B cell (primary cell): ENCODE results near the gene PLEKHM2. TPM values are rescaled to one million over a fixed set of nuclear protein-coding genes. Genes with fewer than 3 reads are reported as not detected.

Experiments
- ATAC-seq: fragments of 200-7000 bp; cut with Tn5 transposase; one replicate; pipeline ENCODE4 v1.10.0; 2021; ENCODE audit warnings: low read depth, mild to moderate bottlenecking, moderate number of reproducible peaks, moderate library complexity
- CTCF ChIA-PET: fragments of 350-600 bp; sonication (Branson Sonifier 250); formaldehyde crosslinking; loops from one replicate; lab custom pipeline; 2021; ENCODE audit warnings: antibody characterized with exemption, inconsistent platforms; lab: Charles Lee
- POLR2A ChIA-PET: fragments of 350-600 bp; sonication (Branson Sonifier 250); formaldehyde crosslinking; loops from one replicate; lab custom pipeline; 2021; ENCODE audit warnings: antibody characterized with exemption; lab: Charles Lee
- DNase-seq: peaks from one replicate; pipeline ENCODE4 v3.0.0; 2013
- H2AFZ ChIP-seq: 2 replicates; pipeline ENCODE4 v1.6.1; 2012; ENCODE audit warnings: mild to moderate bottlenecking, low read depth, low read length; ENCODE audit not compliant: insufficient read depth, poor library complexity, severe bottlenecking
- H3K27ac ChIP-seq, 2 donors: 1 replicate in 1 of 2; 2 replicates in 1 of 2; pipeline ENCODE4 v1.5.1; 2012 to 2013; ENCODE audit warnings: low read length in 2 of 2, mild to moderate bottlenecking in 2 of 2, moderate library complexity in 1 of 2
- H3K27me3 ChIP-seq, 4 experiments: fragments of 200-600 bp in 1 of 4; sonication (generic) in 1 of 4; replicated peaks in 1 of 4; 1 replicate in 2 of 4; 2 replicates in 2 of 4; pipeline versions ENCODE4 v1.6.1 to v1.7.0; 2013 to 2016; ENCODE audit warnings: low read length in 3 of 4, mild to moderate bottlenecking in 2 of 4, mixed read lengths in 1 of 4, moderate library complexity in 1 of 4; ENCODE audit not compliant: insufficient read depth in 4 of 4, control insufficient read depth in 3 of 4; ENCODE audit errors: control extremely low read depth in 1 of 4
- H3K36me3 ChIP-seq, 2 experiments: replicated peaks in 1 of 2; 1 replicate in 1 of 2; 2 replicates in 1 of 2; pipeline versions ENCODE4 v1.6.1 to v1.7.1; 2013; ENCODE audit warnings: low read length in 1 of 2; ENCODE audit not compliant: insufficient read depth in 2 of 2, control insufficient read depth in 1 of 2; ENCODE audit errors: control extremely low read depth in 1 of 2, extremely low read depth in 1 of 2
- H3K4me1 ChIP-seq, 2 donors: fragments of 200-600 bp in 1 of 2; sonication (generic) in 1 of 2; 1 replicate in 1 of 2; 2 replicates in 1 of 2; pipeline versions ENCODE4 v1.5.1 to v1.6.1; 2013 to 2017; ENCODE audit warnings: low read length in 2 of 2; ENCODE audit not compliant: control insufficient read depth in 2 of 2, insufficient read depth in 2 of 2
- H3K4me2 ChIP-seq: replicated peaks from 2 replicates; pipeline ENCODE3; 2012; ENCODE audit warnings: mild to moderate bottlenecking, low read depth, low read length; ENCODE audit not compliant: poor library complexity, severe bottlenecking
- H3K4me3 ChIP-seq, 5 experiments: fragments of 200-600 bp in 1 of 5; sonication (generic) in 1 of 5; 1 replicate in 3 of 5; 2 replicates in 2 of 5; pipeline versions ENCODE4 v1.5.1 to v1.7.0; 2011 to 2016; ENCODE audit warnings: low read length in 4 of 5, mild to moderate bottlenecking in 4 of 5, low read depth in 2 of 5, control low read depth in 1 of 5, moderate library complexity in 1 of 5; ENCODE audit not compliant: insufficient read depth in 1 of 5; ENCODE audit errors: control extremely low read depth in 1 of 5, extremely low read depth in 1 of 5
- H3K79me2 ChIP-seq: fragments of 200-600 bp; sonication (generic); one replicate; pipeline ENCODE4 v1.6.0; 2016; ENCODE audit warnings: low read length; ENCODE audit not compliant: control insufficient read depth, insufficient read depth
- H3K9ac ChIP-seq: fragments of 200-600 bp; sonication (generic); 2 replicates; pipeline ENCODE4 v1.6.1; 2017; ENCODE audit warnings: mild to moderate bottlenecking, low read length, moderate library complexity
- H3K9me3 ChIP-seq, 3 donors: one replicate each; pipeline versions ENCODE4 v1.6.1 to v1.7.1; 2013; ENCODE audit warnings: low read length in 2 of 3; ENCODE audit not compliant: control insufficient read depth in 2 of 3, insufficient read depth in 1 of 3; ENCODE audit errors: control extremely low read depth in 1 of 3
- H4K20me1 ChIP-seq: 2 replicates; pipeline ENCODE4 v1.6.0; 2012; ENCODE audit warnings: mild to moderate bottlenecking, low read length; ENCODE audit not compliant: insufficient read depth, control insufficient read depth, poor library complexity, severe bottlenecking
- H3K27ac Mint-ChIP-seq: one replicate; pipeline ENCODE4 v1.8.0; 2021; ENCODE audit warnings: mixed read lengths
- H3K27me3 Mint-ChIP-seq: one replicate; pipeline ENCODE4 v1.8.0; 2021; ENCODE audit warnings: mixed read lengths
- H3K4me1 Mint-ChIP-seq: one replicate; pipeline ENCODE4 v1.8.0; 2021; ENCODE audit warnings: mixed read lengths
- H3K4me3 Mint-ChIP-seq: one replicate; pipeline ENCODE4 v1.8.0; 2021; ENCODE audit warnings: mixed read lengths
- H3K9me3 Mint-ChIP-seq: one replicate; pipeline ENCODE4 v1.8.0; 2022; ENCODE audit warnings: mixed read lengths; ENCODE audit not compliant: insufficient read depth
- EZH2 ChIP-seq: IDR thresholded peaks from 2 replicates; pipeline ENCODE4 v1.6.1; 2012; ENCODE audit warnings: borderline replicate concordance, low read depth, mild to moderate bottlenecking, moderate library complexity, low read length; ENCODE audit not compliant: insufficient read depth, poor library complexity, severe bottlenecking
- WGBS: methylation state at CpG from one replicate; pipeline ENCODE4 v1.1.5; 2013; ENCODE audit warnings: missing lambda C conversion rate; ENCODE audit not compliant: insufficient coverage; 5-methylcytosine and 5-hydroxymethylcytosine counted together
- intact Hi-C: fragments of 100-400 bp; cut with micrococcal nuclease; formaldehyde crosslinking; loops from one replicate; pipeline ENCODE4 v1.10.0; 2022
- polyA plus RNA-seq: library from polyadenylated mRNA; depleted of rRNA; stranded (reverse); fragments of >200 nt; gene quantifications from 2 replicates; pipeline ENCODE4 v1.2.3, GENCODE V29; 2012
- total RNA-seq, 2 donors: library from RNA; stranded (reverse); fragments of 120-200 nt in 1 of 2; gene quantifications; 1 replicate in 1 of 2; 2 replicates in 1 of 2; pipeline versions ENCODE4 v1.2.3 to v1.2.4, GENCODE V29; 2013 to 2022
- TF ChIP-seq, protein P1 (sequence below): fragments of 200-600 bp; IDR thresholded peaks from one replicate; pipeline ENCODE4 v1.8.0; 2022; ENCODE audit warnings: antibody characterized with exemption, mild to moderate bottlenecking

The PLEKHM2 gene
- total and polyA plus RNA-seq, 2 donors (not counting 1 experiment from before 2014, with no cell fraction given) = 99.7 to 120 TPM

DNA sequence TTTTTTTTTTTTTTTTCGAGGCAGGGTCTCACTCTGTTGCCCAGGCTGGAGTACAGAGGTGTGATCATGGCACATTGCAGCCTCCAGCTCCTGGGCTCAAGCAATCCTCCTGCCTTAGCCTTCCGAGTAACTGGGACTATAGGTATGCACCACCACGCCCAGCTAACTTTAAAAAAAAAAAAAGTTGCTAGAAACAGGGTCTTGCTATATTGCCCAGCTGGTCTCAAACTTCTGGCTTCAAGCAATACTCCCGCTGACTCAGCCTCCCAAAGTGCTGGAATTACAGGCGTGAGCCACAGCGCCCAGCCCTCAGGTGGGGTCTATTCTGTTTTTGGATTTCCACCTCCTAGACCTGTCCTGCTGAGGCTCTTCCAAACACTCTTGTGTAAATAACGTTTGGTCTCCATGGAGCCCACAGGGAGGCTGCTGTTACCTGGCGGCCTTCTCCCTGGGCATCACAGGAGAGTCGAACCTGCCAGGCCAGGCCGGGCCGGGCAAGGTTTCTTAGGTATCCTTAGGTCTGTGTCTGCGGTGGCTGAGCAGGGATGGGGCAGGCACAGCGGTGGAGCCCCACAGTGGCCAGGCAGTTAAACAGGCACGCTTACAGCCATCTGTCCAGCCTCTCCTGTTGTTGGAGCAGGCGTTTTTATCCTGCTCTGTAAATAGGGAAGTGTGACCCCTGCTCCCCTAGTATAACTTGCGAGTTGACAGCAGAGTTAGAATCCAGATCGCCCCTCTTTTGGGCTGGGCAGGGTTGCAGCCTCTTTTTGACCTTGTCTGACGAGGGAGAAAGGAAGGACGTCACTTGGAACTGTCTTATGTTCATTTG is 18.8 kb downstream of the PLEKHM2 start:
- H3K27me3 Mint-ChIP-seq = no peaks in the 10 kb centered on the region
- no peak overlapping the region for H3K4me3 ChIP-seq
- no peak overlapping the region for H3K27ac ChIP-seq
- no peak overlapping the region for H3K9ac ChIP-seq
- no peaks in the 10 kb centered on the region for H3K9me3 ChIP-seq
- peaks cover 88% of the 10 kb centered on the region for H3K79me2 ChIP-seq
- H3K4me1 Mint-ChIP-seq = peaks cover 38% of the 10 kb centered on the region
- ChIA-PET CTCF (interaction anchor here (0.7 to 1.1 kb wide), 2 partner anchors 11 to 47 kb away, joined by 3 to 4 read pairs; no protein-coding TSS in a partner anchor), POLR2A (interaction anchor here (0.8 kb wide), 1 partner anchor 18 kb away, joined by 3 read pairs; no protein-coding TSS in a partner anchor)
- DNase-seq (no peak), ATAC-seq (no peak)
- no peak overlapping the region for H3K4me3 Mint-ChIP-seq
- peaks cover 12 to 23% of the 10 kb centered on the region in 2 donors for H3K4me1 ChIP-seq
- no peaks in the 10 kb centered on the region for H3K27me3 ChIP-seq
- H3K27ac Mint-ChIP-seq = no peak overlapping the region
- WGBS = 95% methylated on average over 16 of the region's 19 CpGs
- H4K20me1 ChIP-seq = peaks cover 75% of the 10 kb centered on the region
- H2AFZ ChIP-seq = no peak overlapping the region
- H3K9me3 Mint-ChIP-seq = no peaks in the 10 kb centered on the region
- intact Hi-C loops = no loop called here
- peaks cover 3 to 18% of the 10 kb centered on the region in 2 experiments for H3K36me3 ChIP-seq
- H3K4me2 ChIP-seq = no peak overlapping the region
- no peak for TF ChIP-seq EZH2
- TF ChIP-seq, protein P1, sequence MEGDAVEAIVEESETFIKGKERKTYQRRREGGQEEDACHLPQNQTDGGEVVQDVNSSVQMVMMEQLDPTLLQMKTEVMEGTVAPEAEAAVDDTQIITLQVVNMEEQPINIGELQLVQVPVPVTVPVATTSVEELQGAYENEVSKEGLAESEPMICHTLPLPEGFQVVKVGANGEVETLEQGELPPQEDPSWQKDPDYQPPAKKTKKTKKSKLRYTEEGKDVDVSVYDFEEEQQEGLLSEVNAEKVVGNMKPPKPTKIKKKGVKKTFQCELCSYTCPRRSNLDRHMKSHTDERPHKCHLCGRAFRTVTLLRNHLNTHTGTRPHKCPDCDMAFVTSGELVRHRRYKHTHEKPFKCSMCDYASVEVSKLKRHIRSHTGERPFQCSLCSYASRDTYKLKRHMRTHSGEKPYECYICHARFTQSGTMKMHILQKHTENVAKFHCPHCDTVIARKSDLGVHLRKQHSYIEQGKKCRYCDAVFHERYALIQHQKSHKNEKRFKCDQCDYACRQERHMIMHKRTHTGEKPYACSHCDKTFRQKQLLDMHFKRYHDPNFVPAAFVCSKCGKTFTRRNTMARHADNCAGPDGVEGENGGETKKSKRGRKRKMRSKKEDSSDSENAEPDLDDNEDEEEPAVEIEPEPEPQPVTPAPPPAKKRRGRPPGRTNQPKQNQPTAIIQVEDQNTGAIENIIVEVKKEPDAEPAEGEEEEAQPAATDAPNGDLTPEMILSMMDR = no peak

DNA sequence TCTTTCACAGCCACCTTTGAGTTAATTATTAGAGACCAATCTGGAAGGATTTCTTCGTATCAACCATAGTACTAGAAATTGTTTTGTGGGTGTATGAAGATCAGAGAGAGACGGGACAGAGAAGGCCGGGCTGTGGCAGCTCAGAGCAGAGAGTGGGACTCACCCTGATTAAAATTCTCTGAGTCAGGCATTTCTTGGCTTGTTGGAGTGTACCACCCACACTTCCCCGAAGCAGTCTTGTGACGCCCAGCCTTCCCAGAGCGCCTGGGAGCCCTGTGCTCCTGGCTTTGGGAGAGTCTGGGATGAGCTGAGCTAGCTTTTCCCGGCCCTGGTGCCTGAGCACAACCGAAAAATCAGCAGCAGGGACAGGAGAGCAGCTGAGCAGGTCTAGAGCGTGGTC is 19.4 kb downstream of the PLEKHM2 start:
- Histone ChIP-seq H3K9me3 (no peaks in the 10 kb centered on the region), H3K9ac (no peak overlapping the region), H3K27ac (no peak overlapping the region), H3K4me2 (no peak overlapping the region), H3K79me2 (peaks cover 95% of the 10 kb centered on the region), H3K36me3 (peaks cover 3 to 18% of the 10 kb centered on the region in 2 experiments), H3K4me3 (no peak overlapping the region), H3K27me3 (no peaks in the 10 kb centered on the region), H4K20me1 (peaks cover 76% of the 10 kb centered on the region), H3K4me1 (peaks cover 6 to 17% of the 10 kb centered on the region in 2 donors), H2AFZ (no peak overlapping the region)
- Mint-ChIP-seq H3K9me3 (no peaks in the 10 kb centered on the region), H3K4me1 (peaks cover 35% of the 10 kb centered on the region), H3K4me3 (no peak overlapping the region), H3K27me3 (no peaks in the 10 kb centered on the region), H3K27ac (no peak overlapping the region)
- TF ChIP-seq, protein P1 = no peak
- no peak for TF ChIP-seq EZH2
- DNase-seq = no peak
- ChIA-PET CTCF (interaction anchor here (0.5 kb wide), 1 partner anchor 582 kb away, joined by 3 read pairs; no protein-coding TSS in a partner anchor), POLR2A (no interaction called here)
- ATAC-seq = no peak
- intact Hi-C loops = no loop called here
- WGBS = 97% methylated on average over 9 of the region's 9 CpGs
